HG03469 (cell line): ENCODE data around the gene WFDC12.

Experiments used
- ATAC-seq: cut with Tn5 transposase; IDR thresholded peaks from one replicate; pipeline ENCODE4 v1.9.1; 2021; ENCODE audit warnings: mild to moderate bottlenecking, moderate library complexity, moderate number of reproducible peaks; ENCODE audit not compliant: unreplicated experiment

Gene WFDC12

GRCh38 chr20:45115829-45116228 is 8.4 kb downstream of the WFDC12 start:
- no peak for ATAC-seq

DNA sequence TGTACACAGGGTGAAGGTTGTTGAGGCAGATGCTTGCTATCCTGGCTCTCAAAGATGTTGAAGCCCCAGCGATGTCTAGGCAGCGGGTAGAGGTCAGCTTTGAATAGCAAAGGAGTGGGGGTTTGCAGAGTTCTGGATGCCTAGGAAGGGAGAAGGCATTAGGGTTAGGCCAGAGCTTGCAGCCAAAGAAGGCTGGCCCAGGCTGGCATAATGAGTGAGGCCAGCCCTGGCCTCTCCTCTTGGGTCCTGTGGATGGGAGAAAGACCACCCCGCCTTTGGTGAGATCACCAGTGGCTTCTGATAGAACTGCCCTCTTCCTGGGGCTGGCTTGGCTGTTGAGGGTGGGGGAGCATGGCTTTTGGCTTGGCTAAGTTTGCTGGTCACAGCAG is 8.9 kb downstream of the WFDC12 start:
- no peak for ATAC-seq

DNA sequence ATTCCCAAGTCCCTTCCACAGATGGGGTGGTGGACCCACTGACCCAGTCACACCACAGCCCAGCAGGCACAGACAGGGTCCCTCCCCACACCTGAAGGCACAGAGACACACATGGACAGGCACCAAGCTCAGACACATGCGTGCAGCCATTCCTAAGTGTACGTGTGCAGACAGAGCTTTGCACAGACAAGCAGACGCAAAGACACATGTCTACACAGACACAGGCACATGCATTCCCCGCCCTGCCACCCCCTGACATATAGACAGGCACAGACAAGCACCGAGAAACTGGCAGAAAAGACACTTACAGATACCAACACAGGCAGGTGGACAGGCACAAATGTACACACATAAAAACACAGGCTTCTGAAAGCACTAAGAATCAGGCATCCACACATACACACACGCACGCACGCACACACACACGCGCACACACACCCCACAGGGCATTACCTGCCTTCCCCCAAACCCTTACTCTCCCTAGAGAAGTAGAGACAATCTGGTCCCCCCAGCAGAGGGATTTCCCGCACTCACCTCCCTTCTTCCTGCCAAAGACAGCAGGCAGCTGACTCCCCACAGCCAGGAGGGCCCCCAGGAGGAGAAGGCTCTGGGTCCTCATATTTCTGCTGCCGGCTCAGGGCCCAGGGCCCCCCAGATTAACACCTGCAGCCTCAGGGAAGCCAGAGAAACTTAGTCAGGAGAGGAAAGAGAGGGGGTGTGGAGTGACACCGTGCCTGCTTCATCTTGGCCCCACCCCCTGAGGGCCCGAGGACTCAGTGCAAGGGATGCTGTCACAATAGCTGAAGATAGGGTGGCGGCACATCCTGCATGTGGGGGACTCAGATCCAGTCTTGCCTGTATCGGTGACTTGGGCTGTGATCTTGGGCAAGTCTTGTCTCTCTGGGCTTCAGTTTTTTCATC is 9.5 kb downstream of the WFDC12 start, which contains the start of gene WFDC5:
TSS of gene WFDC5 (minus strand) at position 710 of the 921 bp plus-strand sequence. CDS start at position 619, 91 bp downstream.
- no peak for ATAC-seq

DNA sequence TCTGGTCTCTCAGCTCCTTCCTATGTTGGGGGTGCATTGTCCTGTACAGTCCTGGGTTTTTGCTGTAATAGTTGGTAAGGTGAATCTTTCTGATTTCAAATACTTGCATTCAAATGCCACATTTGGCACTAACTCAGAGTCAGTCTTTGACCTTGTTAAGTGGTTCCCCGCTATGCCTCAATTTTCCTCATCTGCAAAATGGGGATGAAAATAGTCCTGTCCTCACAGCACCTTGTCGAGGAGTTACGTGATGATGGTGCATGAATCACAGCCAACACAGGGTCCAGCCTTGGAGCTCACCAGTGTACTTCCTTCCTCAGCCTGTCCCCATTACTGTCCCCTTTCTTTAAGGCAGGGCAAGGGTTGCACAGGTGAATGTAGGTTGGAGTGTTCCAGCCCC is 10.4 kb downstream of the WFDC12 start:
- ATAC-seq: no peak

GRCh38 chr20:45112754-45113153 is 11.5 kb downstream of the WFDC12 start:
- ATAC-seq: no peak

DNA sequence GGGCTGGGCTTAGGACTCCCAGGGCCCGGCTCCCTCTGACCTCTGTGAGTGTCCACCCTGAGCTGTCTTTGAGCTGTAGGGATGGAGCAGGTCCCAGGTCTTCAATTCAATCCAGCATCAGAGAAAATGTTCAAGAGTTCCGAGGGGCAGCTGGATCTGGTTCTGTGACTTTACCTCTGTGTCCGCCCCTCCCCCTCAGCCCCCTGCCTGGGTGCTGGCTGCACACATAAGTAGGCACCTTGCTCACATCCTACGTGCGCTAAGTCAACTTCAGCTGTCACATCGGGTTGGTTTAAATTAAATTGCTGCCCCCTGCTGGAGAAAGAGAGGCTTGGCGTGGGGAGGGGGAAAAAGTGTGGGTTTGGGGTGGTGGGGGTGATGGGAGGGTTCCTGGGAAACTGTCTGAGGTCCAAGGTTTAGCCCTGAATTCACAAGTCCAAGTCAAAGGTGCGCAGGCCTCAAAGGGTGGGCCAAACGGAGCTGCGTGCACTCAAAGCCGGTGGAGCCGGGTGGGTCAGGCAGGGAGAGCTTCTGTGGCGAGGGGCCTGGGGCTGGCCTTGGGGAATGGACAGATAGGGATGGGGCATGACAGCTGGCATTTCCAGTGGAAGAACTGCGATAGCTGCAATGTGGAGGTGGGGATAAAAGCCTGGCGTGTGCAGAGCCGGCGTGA is 12.3 kb downstream of the WFDC12 start:
- ATAC-seq: no peak

GRCh38 chr20:45111285-45111684 is 13.0 kb downstream of the WFDC12 start:
- no peak for ATAC-seq

- no peak for ATAC-seq
These were observed 14.0 kb downstream of the WFDC12 start for GRCh38 chr20:45110301-45110700.

DNA sequence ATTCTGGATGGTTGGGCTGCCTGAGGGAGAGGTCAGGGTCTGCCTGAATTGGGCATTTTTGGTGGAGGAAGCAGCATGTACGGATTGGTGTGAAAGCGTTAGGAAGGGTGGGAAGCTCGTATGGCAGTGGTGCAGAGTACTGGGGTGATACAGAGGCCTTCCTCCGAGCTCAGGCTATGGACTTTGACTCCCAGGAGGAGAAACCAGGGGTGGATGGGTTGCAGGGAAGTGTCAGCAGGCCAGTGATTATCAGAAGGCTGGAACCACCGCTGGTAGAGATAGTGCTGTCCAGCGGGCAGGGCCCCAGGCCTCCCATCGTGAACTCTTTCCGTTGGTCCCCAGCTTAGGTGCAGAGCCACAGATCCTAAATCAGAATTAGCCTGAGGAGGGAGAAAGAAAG is 14.6 kb downstream of the WFDC12 start:
- no peak for ATAC-seq

DNA sequence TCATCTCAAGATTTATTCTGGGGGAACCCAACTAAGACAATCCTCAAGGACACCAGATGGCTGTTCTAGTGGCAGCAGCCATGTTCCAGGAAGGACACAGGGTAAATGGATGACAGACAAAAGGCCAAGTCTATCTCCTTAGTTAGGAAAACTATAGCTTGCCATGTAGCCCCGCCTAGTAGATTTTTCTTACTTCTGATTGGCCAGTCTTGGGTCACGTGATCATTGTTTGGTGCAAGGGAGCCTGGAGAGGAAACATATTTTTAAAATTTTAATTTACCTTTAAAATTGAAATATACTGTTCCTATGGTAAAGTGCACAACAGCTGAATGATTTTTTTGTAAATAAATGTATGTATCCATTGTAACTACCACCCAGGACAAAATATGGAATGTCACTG is 18.9 kb downstream of the WFDC12 start:
- ATAC-seq: no peak

- no peak for ATAC-seq
These were observed 19.5 kb downstream of the WFDC12 start for GRCh38 chr20:45104786-45105185.

- no peak for ATAC-seq
These were observed 21.2 kb downstream of the WFDC12 start for GRCh38 chr20:45103072-45103471.

DNA sequence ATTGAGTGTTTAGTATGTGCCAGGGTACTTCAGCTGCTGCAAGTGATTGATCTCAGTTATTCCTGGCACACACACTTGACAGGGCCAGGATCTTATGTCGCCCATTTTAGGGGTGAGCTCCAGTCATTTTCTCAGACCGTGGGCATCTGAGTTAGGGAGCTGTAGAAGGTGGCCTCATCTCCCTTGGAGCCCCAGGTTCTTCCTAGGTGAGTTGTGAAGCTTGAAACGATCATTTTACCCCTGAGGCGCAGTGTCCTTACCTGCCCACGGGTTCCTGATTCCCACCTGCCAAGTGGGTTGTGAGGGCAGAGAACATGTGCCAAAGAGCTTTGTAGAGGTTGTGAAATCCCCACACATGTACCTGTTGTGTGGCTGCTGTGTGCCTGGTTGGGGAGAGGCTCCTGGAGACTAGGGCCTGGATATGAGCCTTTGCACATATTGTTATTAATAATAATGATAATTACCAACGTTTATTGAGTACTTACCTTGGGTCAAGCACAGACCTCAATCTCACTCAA is 22.9 kb downstream of the WFDC12 start:
- ATAC-seq: no peak

- no peak for ATAC-seq
These were observed 23.6 kb downstream of the WFDC12 start, which contains the start of gene KCNS1 for GRCh38 chr20:45100563-45101245. Gene KCNS1 (minus strand): TSS chr20:45101127. CDS start chr20:45099236, 1,891 bp downstream.

DNA sequence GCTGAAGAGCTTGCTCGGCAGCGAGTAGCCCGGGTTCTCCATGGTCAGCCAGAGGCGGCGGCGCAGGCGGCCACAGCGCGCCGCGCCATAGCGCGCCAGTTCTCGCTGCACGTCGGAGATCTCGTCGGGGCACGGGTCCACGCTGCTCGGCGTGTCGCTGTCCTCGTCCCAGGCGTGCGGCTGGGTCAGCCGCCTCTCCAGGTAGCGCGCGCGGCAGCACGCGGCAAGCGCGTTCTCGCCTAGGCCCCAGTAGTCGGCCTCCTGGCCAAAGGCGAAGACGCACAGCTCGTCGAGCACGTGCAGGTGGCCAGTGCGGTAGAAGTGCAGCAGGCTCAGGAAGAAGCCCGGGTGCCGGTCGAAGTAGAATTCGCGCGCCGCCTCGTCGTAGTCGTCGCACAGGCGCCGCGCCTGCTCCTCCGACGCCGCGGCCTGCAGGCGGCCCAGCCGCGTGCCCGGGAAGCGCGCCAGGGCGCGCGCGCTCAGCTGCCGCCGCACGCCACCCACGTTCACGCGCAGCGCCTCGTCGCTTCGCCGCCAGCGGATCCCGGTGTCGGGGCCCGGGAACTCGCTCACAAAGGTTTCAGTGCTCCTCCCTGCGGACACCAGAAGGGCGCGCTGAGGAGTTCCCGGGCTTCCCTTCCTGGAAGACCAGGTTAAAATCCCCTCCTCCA is 26.0 kb downstream of the WFDC12 start:
- no peak for ATAC-seq

- no peak for ATAC-seq
These were observed 26.7 kb downstream of the WFDC12 start for GRCh38 chr20:45097485-45098102.

DNA sequence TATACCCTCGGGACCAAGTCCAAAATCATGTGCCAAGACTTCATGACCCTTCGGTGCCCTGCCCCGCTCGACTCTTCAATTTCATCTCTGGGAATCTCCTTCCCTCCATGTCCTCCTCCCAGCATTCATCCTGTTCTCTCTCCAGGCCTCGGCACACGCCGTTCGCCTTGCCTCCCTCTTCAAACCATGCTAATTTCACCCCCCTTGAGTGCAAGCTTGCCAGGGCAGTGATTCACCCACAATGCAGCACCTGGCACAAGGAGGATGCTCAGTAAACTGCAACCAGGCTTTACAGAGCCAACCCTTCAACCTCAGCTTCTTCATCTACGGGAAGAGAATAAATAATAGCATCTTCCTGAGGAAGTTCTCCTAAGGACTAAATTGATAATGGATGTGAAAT is 27.5 kb downstream of the WFDC12 start:
- no peak for ATAC-seq

DNA sequence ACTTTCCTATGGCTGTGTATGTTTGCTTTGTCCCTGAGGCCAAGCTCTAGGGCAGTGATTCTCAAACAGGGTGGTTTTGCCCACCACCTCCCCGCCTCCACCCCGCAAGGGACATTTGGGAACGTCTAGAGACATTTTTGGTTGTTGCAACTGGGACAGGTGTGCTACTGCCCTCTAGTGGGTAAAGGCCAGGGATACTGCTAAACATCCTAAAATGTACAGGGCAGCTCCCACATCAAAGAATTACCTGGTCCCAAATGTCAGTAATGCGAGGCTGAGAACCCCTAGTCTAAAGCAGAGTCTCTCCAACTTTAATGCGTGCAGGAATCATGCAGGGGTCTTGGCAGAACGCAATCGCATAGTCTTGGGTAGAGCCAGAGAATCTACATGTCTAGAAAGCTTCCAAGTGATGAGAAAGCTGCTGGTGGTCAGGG is 28.4 kb downstream of the WFDC12 start:
- no peak for ATAC-seq

DNA sequence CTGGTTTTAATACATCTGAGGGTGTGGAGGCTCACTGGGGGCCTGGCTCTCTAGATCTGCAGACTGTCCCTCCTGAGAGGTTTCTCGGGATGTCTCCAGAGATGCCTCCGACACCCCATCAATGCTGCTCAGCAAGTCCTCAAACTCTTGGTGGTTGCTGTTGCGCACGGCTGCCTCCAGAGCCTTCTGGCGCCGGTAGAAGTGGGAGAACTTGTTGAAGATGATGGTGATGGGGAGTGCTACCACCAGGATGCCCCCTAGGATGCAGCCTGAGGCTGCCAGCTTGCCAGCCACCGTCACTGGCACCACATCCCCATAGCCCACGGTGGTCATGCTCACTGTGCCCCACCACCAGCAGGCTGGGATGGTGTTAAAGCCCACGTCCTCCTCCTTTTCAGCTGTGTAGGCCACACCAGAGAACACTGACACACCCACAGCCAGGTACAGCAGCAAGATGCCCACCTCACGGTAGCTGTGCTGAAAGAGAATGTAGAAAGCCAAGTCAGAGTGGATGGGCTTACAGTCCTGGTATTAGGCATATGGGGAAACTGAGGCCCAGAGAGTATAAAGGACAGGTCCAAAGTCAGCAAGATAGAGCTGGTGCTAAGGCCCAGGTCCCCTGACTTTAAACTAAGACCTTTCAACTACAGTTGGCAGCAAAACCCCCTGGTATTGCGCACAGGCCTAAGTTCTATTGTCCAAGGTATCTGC is 29.2 kb downstream of the WFDC12 start:
- no peak for ATAC-seq
